ENCODE results near the gene CDC42BPB. TPM values are rescaled to one million over a fixed set of nuclear protein-coding genes. Genes with fewer than 3 reads are reported as not detected.

Gene CDC42BPB
- total RNA-seq, 1 experiment from 2014 or later, result 84.4 TPM

DNA sequence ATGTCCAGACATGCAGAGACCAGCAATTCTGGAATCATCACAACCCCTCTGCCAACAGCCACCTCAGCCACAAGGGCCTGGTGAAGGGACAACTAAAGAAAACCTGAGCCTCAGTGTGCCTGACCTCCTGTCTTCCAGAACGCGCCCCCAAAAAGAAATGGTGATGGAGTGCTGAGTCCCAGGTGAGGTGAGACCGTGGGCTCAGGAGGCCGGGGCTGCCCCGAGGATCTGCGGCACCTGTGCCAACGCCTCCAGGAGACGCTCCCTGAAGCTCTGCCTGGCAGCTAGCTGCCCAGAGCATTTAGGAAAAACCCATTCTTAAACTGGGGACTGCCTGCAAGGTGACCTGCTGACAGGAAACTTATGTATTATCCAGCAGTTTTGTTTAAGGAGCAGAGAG, 51.2 kb downstream of the CDC42BPB start:
- no peak overlapping the region for H3K27ac ChIP-seq (ENCODE audit: low read length)
- no TSS peak for BruUV-seq (replicated peaks)
- POLR2A ChIA-PET, result no interaction called here
- DNase-seq (ENCODE audit: low read depth, low spot score) (no peak), ATAC-seq (no peak)
- in situ Hi-C loops (cut with HindIII; ENCODE audit: low pct_unique_long_range_greater_than_20kb, low sequenced_read_pairs), result no loop called here
- no peak for TF ChIP-seq SIN3A (IDR thresholded peaks at IDR 0.05; ENCODE audit: borderline replicate concordance, insufficient read depth, low read depth, low read length)
- TF ChIP-seq, protein P1, sequence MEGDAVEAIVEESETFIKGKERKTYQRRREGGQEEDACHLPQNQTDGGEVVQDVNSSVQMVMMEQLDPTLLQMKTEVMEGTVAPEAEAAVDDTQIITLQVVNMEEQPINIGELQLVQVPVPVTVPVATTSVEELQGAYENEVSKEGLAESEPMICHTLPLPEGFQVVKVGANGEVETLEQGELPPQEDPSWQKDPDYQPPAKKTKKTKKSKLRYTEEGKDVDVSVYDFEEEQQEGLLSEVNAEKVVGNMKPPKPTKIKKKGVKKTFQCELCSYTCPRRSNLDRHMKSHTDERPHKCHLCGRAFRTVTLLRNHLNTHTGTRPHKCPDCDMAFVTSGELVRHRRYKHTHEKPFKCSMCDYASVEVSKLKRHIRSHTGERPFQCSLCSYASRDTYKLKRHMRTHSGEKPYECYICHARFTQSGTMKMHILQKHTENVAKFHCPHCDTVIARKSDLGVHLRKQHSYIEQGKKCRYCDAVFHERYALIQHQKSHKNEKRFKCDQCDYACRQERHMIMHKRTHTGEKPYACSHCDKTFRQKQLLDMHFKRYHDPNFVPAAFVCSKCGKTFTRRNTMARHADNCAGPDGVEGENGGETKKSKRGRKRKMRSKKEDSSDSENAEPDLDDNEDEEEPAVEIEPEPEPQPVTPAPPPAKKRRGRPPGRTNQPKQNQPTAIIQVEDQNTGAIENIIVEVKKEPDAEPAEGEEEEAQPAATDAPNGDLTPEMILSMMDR (IDR thresholded peaks at IDR 0.05), result no peak
- no peak for TF ChIP-seq POLR2AphosphoS5 (IDR thresholded peaks at IDR 0.05; ENCODE audit: low read depth, low read length)
- TF ChIP-seq, protein P2, sequence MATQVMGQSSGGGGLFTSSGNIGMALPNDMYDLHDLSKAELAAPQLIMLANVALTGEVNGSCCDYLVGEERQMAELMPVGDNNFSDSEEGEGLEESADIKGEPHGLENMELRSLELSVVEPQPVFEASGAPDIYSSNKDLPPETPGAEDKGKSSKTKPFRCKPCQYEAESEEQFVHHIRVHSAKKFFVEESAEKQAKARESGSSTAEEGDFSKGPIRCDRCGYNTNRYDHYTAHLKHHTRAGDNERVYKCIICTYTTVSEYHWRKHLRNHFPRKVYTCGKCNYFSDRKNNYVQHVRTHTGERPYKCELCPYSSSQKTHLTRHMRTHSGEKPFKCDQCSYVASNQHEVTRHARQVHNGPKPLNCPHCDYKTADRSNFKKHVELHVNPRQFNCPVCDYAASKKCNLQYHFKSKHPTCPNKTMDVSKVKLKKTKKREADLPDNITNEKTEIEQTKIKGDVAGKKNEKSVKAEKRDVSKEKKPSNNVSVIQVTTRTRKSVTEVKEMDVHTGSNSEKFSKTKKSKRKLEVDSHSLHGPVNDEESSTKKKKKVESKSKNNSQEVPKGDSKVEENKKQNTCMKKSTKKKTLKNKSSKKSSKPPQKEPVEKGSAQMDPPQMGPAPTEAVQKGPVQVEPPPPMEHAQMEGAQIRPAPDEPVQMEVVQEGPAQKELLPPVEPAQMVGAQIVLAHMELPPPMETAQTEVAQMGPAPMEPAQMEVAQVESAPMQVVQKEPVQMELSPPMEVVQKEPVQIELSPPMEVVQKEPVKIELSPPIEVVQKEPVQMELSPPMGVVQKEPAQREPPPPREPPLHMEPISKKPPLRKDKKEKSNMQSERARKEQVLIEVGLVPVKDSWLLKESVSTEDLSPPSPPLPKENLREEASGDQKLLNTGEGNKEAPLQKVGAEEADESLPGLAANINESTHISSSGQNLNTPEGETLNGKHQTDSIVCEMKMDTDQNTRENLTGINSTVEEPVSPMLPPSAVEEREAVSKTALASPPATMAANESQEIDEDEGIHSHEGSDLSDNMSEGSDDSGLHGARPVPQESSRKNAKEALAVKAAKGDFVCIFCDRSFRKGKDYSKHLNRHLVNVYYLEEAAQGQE (IDR thresholded peaks at IDR 0.05; ENCODE audit: insufficient read depth in 1 of 2, low read depth in 2 of 2, low read length in 1 of 2), result no peak
- no peak for TF ChIP-seq TCF7L2 (IDR thresholded peaks at IDR 0.05; ENCODE audit: low read depth, low read length)
- no peaks in the 10 kb centered on the region for H3K27me3 ChIP-seq (ENCODE audit: control insufficient read depth, insufficient read depth, low read length)
- intact Hi-C loops (cut with micrococcal nuclease; ENCODE audit: unreplicated experiment), result no loop called here
- no peak overlapping the region for H3K4me3 ChIP-seq (ENCODE audit: low read depth in 2 of 2, low read length in 2 of 2)
- H3K9me3 ChIP-seq (ENCODE audit: control insufficient read depth, insufficient read depth, low read depth, low read length), result no peaks in the 10 kb centered on the region
- H3K4me1 ChIP-seq (ENCODE audit: control insufficient read depth, insufficient read depth, low read length), result peaks cover 16% of the 10 kb centered on the region
- peaks cover 2% of the 10 kb centered on the region; the same call in 1 of the 2 replicates for H3K36me3 ChIP-seq (ENCODE audit: control insufficient read depth, insufficient read depth, low read length)
- CTCF ChIA-PET, result no interaction called here

DNA sequence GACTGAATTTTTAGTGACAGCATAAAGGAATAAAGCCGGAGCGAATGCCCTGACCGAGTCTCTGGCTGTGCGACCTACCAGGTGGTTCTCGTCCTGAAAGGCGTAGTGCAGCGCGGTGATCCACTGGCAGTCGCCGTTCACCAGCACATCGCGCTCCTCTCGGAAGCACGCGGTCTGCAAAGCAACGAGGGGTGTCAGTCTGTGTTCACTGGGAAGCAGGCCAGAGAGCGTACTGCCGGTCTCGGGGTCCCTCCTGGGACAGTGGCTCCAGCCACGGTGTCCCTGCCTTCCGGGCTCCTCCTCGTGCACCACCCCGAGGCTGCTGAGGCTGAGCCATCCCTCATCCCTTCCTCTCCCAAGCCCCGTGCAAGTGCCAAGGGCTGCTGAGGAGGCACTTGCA, 53.5 kb downstream of the CDC42BPB start:
- in situ Hi-C loops (cut with HindIII; ENCODE audit: low pct_unique_long_range_greater_than_20kb, low sequenced_read_pairs), result no loop called here

More for the DNA sequence above, 53.5 kb downstream of the CDC42BPB start:
- H3K27ac ChIP-seq (ENCODE audit: low read length), result no peak overlapping the region
- H3K27me3 ChIP-seq (ENCODE audit: control insufficient read depth, insufficient read depth, low read length), result no peaks in the 10 kb centered on the region
- H3K4me3 ChIP-seq (ENCODE audit: low read depth in 2 of 2, low read length in 2 of 2), result no peak overlapping the region
- TF ChIP-seq, protein P1 (IDR thresholded peaks at IDR 0.05), result no peak
- no peak for TF ChIP-seq SIN3A (IDR thresholded peaks at IDR 0.05; ENCODE audit: borderline replicate concordance, insufficient read depth, low read depth, low read length)
- BruUV-seq (replicated peaks), result no TSS peak
- DNase-seq (ENCODE audit: low read depth, low spot score) (no peak), ATAC-seq (no peak)
- ChIA-PET CTCF (no interaction called here), POLR2A (no interaction called here)
- H3K4me1 ChIP-seq (ENCODE audit: control insufficient read depth, insufficient read depth, low read length), result no peaks in the 10 kb centered on the region; the same call in 1 of the 2 replicates
- H3K9me3 ChIP-seq (ENCODE audit: control insufficient read depth, insufficient read depth, low read depth, low read length), result no peaks in the 10 kb centered on the region
- intact Hi-C loops (cut with micrococcal nuclease; ENCODE audit: unreplicated experiment), result no loop called here
- peaks cover 2% of the 10 kb centered on the region; the same call in 1 of the 2 replicates for H3K36me3 ChIP-seq (ENCODE audit: control insufficient read depth, insufficient read depth, low read length)

Measured in Panc1 (cell line).